RPMI8226 (cell line): Measurements from ENCODE around the gene MED15.
"Not testable (repeated sequence)": the region's sequence is repeated elsewhere in the genome, so short reads cannot be mapped to it uniquely, and the experiment has no call there.

ENCODE experiments used
- DNase-seq: peaks from one replicate; pipeline ENCODE4 v3.0.0-alpha.2; 2015

MED15 gene

GRCh38 chr22:20533095-20533878 is 25.9 kb downstream of the MED15 start:
- DNase-seq, result no peak

- no peak for DNase-seq
Measured at GRCh38 chr22:20533879-20534265, 26.5 kb downstream of the MED15 start.

GRCh38 chr22:20536590-20537324 is 29.3 kb downstream of the MED15 start:
- DNase-seq, result no peak

DNA sequence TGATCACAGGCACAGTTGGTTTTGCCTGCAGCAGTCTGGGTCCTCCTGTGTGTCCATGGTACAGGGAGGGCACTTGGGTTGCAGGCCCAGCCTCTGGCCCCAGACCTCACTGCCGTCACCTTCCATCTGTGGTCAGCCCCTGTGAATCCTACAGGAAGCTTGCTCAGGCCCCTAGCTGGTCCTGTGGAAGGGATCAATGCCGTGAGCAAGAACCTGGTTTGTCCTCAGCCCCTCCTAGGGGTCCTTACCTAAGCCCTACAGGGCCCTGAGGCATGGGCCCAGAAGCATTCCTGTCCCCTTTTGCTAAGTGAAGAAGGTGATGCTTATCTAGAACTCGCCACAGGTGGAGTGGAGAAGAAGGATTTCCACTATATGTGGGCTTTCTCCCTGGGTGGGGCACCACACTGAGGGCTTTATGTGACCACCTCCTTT is 29.9 kb downstream of the MED15 start:
- DNase-seq, result no peak

GRCh38 chr22:20537983-20538382 is 30.6 kb downstream of the MED15 start:
- no peak for DNase-seq

DNA sequence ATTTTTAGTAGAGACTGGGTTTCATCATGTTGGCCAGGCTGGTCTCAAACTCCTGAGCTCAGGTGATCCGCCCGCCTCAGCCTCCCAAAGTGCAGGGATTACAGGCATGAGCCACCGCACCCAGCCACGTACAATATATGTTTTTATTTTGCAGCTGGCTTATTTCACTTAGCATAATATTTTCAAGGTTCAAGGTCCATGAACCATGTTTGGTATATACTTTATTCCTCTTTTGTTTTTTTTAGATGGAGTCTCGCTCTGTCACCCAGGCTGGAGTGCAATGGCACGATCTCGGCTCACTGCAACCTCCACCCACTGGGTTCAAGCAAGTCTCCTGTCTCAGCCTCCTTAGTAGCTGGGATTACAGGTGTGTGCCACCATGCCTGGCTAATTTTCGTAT is 31.5 kb downstream of the MED15 start:
- DNase-seq, result not testable (repeated sequence)

GRCh38 chr22:20542055-20542454 is 34.6 kb downstream of the MED15 start:
- no peak for DNase-seq

DNA sequence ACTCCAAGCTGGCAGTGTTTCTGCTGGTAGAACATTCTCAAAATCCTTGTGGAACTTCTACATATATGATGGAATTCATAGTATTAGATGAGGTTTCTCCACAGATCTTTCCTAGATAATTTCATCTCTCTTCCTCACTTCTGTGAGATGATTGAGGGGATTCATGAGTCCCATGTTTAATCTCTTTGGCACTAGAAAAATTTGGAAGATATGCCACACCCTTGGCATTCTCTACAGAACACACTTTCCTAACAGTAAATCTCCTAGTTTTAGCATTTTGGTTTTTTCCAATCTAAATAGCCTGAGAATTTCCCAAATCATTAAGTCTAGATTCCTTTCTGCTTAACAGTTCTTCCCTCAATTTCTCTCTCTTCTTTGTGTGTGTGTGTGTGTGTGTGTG is 35.3 kb downstream of the MED15 start:
- no peak for DNase-seq

DNA sequence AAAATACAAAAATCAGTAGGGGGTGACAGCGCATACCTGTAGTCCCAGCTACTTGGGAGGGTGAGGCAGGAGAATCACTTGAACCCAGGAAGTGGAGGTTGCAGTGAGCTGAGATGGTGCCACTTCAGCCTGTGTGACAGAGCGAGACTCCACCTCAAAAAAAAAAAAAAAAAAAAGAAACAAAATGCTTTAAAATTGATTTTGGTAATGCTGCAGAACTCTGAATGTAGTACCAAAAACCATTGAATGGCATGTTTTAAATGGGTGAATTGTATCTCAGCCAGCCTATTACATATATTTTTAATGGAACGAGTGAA is 37.9 kb downstream of the MED15 start:
- not testable (repeated sequence) for DNase-seq

DNA sequence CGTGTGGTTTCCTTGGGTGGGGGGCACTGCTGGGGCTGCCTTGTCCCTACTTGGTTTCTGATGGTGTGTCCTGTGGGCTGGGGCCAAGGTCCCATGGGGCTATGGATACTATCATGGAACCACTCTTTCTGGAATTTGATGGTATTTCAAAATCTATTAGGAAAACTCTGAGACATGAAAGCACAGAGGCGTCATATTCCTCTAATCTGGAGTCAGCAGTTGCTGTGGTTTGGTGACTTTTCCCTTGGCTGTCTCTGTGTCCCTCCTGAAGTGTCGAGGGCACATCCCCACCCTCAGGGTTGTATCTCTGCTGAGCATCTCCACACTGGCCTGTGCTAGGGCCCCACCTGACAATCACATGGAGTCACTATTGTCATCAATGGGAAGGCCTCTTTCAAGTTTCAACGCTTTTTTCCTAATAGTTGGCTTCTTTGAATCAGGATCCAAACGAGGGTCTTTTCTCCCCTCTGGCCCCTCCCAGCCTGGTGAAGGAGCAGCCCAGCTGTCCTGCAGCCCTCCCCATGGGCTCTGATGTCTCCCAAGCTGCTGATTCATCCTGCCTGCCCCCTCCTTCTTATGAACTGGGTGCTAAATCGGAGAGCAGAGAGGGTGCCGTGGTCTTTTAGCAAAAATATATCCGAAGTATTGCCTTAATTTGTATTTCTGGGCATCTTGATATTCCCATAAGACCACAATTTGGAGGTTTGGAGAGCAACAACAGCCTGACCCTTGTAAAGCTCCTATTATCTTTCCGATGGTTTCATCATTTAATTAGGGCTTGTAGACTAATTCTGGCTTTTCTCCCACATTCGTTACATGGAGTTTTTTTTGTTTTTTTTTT is 38.5 kb downstream of the MED15 start:
- no peak for DNase-seq

DNA sequence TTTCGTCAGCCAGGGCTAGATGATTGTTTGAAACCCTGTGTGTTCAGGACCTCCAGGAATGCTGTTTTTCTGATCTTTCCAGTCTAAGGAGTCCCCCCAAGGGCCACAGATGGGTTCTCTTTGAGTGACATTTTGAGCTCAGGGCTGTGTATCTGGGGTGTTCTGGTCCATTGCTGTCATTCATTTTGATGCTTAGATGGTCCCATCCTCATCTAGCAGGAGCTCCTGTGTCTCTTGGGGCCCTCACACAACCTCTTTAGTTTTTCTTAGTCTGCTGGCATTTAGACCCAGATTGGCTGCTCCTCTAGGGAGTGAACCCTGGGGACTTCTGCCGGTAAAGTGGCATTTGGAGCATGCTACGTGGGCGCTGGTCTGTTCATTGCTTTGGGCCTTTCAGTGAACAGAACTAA is 39.1 kb downstream of the MED15 start:
- no peak for DNase-seq

GRCh38 chr22:20547029-20547428 is 39.6 kb downstream of the MED15 start:
- DNase-seq, result no peak

- DNase-seq, result no peak
Measured at GRCh38 chr22:20548806-20549205, 41.4 kb downstream of the MED15 start.

DNA sequence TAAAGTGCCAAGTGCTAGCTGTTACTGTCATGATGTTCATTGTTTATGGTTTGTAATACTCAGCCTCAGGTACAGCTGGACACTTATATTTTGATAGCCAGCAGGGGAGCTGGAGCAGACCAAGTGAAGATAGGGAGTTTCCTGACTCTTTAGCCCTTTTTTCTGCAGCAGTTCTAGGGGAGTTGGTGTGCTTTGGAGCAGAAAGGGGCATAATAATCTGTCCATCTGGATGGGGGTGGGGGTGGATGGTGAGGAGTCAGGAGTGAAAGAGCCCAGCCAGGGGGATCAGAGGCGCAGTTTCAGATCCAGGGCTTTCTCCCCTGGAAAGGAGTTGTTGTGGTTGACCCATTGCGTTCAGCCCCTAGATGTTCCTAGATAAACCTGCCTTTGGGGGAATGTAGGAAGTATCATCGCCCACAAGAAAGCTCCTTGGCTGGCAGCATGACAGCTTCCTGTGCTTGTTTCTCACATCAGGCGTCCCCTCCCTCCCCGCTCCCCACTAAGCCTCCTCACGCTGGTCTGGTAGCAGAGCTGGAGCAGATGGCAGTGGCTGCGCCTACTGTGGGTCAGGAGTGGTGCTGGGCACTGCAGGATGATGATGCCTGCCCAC is 41.9 kb downstream of the MED15 start:
- no peak for DNase-seq

GRCh38 chr22:20550057-20550817 is 42.8 kb downstream of the MED15 start:
- DNase-seq, result no peak

GRCh38 chr22:20550851-20551744 is 43.7 kb downstream of the MED15 start:
- DNase-seq, result no peak

DNA sequence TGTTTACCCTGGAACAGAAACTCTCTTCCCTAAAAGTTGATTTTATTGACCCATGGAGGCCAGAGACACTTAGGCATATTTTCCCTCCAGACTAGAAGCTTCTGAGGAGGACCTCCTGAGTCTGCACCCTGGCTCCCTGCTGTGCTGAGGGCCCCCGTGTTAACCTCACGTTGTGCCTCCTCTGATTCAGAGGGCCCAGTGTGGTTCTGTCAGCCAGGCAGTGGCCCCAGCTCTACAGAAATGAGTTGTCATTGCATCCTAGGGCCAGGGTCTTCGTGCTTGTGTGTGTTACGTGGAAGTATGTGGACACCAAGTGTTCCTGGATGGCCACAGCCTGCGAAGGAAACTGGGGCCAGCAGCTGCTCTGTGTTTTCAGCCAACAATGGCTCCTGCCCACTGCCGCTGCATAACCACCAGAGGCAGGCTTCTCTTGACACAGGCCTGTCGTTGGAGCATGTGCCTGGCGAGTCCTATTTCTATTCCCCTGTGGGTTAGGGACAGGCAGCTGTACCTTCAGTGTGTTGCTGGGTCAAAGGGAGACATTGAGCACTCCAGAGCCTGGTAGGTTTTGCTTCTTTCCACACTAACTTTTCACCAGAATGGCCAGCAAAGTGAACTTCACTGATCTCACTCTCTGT is 44.5 kb downstream of the MED15 start:
- no peak for DNase-seq

DNA sequence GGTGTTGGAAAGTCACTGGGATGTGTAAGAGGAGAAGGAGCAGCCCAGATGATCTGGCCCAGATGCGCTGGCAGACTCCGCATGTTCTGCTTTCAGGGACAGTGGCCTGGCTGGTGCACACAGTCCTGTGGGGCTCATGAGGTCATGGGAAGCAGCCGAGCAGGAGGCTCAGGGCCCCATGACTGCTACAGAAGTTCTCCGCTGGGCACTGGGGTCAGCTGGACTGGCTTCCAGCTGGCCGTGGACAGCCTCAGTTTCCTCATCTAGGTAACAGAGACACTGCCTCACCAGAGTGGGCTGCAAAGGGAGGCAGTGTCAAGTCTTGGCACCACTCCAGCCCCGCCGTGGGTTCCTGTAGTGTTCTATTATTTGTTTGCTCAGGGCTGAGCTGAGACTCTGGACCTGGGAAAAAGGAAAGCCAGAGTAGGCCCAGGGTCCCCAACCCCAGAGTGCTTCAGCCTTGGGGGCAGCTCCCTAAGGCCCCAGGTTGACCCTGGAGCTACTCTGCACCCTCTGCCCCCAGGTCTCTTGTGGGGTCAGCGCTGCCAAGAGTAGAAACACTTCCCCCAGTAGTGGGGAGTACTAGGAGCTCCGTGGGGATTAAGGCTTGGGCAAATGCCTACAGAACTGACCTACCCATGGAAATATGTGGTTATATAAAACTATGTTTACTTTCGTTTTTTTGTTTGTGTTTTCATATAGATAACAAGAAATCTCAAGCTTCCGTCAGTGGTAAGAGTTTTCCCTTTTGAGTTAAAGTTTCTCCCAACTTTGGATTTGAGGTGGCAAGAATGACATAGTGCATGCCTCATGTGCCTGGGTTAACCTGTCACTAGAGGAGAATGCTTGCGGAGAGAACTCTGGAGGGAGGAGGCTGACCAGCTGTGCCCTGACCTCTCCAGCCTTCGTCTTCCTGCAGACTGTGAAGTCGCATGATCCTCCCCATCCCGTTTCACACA is 45.3 kb downstream of the MED15 start:
- DNase-seq, result no peak

- DNase-seq, result no peak
Measured at GRCh38 chr22:20553947-20554741, 46.7 kb downstream of the MED15 start.
